Left colon (tissue), 2 donors: ENCODE measurements around the gene ZNF831. TPM values are rescaled to one million over a fixed set of nuclear protein-coding genes. Genes with fewer than 3 reads are reported as not detected.

Experiments used
- ATAC-seq: fragments of 200-7000 bp; cut with Tn5 transposase; one replicate; pipeline ENCODE4 v1.9.1; 2020; ENCODE audit warnings: mild to moderate bottlenecking, moderate library complexity
- DNase-seq, 2 donors: peaks; one replicate each; pipeline ENCODE4 v3.0.0-alpha.2; 2020
- intact Hi-C, 2 donors: fragments of 100-400 bp; cut with DNase I in 1 of 2; cut with micrococcal nuclease in 1 of 2; formaldehyde crosslinking; loops; one replicate each; pipeline versions ENCODE4 v1.11.2 to v1.14.0; 2022; cut with DNase I, micrococcal nuclease
- total RNA-seq, 2 donors: library from RNA; stranded (reverse); fragmentation: NEBNext Ultra II Directional; extraction: Animal tissue kit (Norgen Biotek cat#: 25700); gene quantifications; one replicate each; pipeline ENCODE4 v1.2.1, GENCODE V29; 2021
- donor health status: DM: no; HTN: no; CAD: no.
- donor health status: DM: yes; HTN: yes; CAD: no.

Gene ZNF831
- total RNA-seq, 2 donors from 2014 or later, result 0.15 to 0.61 TPM

DNA sequence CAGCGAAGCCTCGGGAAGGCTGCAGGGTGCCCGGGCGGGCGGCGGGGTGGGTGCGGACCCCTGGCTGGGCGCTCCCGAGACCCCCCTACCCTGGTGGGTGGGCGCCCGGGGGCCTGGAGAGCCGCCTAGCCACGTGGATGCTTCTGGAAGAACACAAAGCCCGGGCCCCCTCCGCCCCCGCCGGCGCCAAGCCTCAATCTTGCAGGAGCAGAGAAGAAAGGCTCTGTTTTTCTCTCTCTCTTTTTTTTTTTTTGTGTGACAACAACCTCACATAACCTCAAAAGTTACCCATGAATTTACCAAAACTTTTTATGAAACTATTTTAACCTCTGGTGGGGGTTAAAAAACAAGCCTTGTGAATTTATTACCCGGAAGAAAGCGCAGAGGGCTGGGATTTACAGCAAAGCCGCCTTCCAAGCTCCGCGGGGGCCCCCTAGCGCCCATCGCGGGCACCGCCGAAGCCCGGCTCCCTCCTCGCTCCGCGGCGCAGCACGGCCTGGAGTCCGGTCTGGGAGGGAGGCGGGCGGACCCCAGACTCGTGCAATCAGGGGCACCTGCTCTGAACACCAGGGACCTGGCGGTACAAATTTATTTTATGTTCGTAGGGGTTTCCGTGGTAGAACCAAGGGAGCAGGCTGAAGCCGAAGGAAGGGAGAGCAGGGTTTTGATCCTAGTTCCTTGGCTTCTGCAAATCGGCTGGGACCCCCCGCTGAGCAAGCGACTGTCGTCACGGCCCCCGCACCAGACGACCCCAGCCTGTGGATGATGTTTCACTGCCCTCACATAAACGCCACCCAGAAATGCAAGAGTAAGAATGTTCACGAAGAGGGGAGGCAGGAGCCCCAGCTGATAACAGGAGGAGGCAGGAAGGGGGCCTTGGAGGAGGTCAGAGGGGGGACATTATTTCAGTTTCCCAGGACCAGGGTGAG lies 58.9 kb downstream of the ZNF831 start:
- DNase-seq (peak; percentile 62 to 89), ATAC-seq (peak; percentile 98)
- intact Hi-C loops, result loop anchor here (5.0 to 10.0 kb wide), 3 partner anchors 135 to 350 kb away; no protein-coding TSS in a partner anchor

DNA sequence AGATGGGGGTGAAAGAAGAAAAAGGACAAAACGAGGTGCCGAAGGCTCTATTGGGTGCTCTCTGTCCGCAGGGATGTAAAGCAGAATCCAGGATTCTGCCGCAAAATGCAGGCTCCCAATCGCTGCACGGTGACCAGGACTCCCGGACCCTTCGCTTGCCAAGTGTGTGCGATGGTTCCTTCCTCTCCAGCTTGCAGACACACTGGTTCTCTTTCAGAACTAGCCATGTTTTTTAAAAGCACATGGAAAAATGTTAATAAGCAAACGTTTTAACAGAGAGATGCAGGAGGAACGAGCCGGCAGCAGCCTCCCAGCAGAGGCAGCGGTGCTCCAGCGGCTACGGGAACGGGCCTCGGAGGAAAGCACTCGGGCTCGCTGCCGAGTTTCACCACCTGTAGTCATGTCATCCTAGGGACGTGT lies 59.6 kb downstream of the ZNF831 start:
- peak; percentile 53 for ATAC-seq

DNA sequence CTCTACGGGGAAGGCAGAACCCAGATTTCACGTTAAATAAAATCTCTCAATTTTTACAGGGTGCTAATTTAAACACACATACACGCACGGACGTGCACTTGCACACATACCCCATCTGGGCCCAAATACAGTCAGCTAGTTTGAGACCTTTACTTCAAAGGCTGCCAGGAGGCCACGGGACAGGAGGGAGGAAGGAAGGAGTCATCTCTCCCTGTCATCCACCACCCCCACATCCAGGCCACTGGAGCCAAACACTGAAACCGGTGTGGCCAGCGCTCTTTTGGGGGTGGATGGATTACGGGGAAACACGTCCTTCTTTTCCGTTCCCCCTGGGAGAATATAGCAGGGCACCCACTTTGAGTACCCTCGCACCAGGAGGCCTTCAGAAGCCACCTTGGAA lies 60.1 kb downstream of the ZNF831 start:
- no peak for ATAC-seq
- intact Hi-C loops, result loop anchor here (5.0 to 10.0 kb wide), 3 partner anchors 136 to 351 kb away; no protein-coding TSS in a partner anchor
- DNase-seq, result no peak

More for the DNA sequence above, 59.6 kb downstream of the ZNF831 start:
- DNase-seq, result peak in 1 of 2 donors; percentile 40
- intact Hi-C loops, result loop anchor here (5.0 to 10.0 kb wide), 3 partner anchors 136 to 351 kb away; no protein-coding TSS in a partner anchor

DNA sequence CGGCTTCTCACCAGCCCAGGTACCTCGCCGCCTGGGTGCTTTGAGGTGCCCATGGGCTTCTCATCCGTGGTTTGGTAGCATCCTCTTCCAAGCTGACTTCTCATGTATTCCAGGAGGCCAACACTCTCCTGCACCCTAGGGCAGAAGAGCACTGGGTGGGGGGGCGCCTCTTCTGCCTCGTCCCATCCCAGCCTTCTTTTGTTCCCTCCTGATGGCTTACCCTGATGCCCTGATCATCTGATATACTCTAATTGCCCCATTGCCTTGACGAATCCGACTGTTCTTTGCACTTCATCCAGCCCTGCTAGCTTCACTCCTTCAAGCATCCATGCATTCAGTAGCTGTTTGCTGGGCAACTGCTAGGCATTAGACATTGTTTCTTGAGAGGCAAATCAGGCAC lies 60.6 kb downstream of the ZNF831 start:
- no peak for ATAC-seq
- no peak for DNase-seq
- intact Hi-C loops, result loop anchor here (5.0 to 10.0 kb wide), 3 partner anchors 137 to 352 kb away; no protein-coding TSS in a partner anchor

DNA sequence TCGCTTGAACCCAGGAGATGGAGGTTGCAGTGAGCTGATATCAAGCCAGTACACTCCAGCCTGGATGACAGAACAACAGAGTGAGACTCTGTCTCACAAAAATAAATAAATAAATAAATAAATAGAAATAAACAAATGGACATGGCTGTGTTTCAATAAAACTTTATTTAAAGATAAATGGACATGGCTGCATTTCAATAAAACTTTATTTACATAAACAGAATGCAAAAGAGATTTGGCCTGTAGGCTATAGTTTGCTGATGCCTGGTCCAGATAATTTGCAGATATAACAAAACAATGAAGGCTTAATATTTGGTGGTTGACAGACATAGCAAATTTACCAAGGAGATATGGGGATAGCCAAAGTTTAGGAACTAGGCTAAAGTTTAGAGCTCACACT lies 66.8 kb downstream of the ZNF831 start:
- ATAC-seq, result no peak
- DNase-seq, result no peak
- intact Hi-C loops, result no loop called here

DNA sequence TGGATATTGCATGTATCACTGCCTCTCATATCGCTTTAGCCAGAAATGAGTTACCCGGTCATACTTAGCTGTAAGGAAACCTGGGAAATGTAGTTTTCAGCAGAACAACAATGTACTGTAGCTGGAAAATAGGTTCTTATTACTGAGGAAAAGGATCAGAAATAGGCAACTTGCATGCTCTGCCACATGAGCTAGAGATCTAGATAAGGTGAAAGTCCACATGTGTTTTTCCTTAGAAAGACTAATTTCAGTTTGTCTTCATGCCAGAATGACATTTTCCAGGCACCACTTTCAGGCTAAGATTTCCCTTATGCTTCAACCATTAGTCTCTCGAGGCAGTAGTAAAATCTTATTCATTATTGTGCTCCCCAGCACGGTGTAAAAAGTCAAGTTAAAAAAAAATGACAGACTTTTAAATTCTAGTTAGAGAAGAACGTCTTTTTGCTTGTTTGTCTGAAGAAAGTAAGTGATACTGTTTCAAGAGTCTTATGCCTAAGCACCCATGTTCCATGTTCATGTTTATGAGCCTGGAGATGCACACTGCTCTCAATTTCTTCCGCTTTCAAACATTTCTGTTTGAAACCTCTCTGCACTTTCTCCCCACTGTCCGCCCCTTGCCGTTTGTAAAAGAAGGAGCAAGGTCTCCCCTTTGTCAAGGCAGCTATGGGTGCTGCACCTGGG lies 67.6 kb downstream of the ZNF831 start:
- no peak for DNase-seq
- no peak for ATAC-seq
- intact Hi-C loops, result no loop called here

DNA sequence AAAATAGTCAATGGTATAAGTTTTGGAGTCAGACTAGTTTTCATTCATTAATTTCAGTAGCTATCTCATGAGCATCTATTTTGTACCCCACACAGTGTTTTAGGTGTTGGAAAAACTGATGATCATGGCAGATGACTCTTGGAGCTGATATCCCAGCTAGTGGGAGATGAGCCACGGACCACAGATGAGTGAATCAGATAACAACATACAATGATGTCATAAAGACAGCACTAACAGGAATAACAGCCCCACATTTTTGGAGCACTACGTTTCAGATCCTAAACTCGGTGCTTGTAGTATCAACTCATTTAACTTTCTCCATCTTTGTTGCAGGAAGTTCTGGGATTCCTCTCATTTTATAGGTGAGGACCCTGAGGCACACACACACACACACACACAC lies 69.0 kb downstream of the ZNF831 start:
- intact Hi-C loops, result no loop called here
- DNase-seq (no peak), ATAC-seq (no peak)

DNA sequence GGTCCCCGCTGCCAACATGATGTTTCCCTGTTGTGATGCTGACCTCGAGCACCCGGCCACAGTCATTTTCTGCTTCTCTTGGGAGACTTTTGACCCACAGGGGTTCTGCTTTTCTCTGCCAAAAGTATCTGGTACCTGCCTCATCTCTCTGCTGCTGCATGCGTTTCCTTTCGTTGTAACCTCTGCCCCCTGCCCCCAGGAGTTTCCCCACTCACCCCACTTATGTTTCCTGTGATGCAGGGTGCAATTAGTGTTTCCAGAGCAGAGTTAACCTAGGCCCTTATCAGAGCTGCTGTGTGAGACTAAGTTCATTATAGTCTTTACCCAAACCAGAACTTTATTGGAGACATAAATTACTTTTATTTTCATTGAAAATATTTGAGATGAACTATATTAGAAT lies 71.6 kb downstream of the ZNF831 start:
- ATAC-seq (no peak), DNase-seq (no peak)
- intact Hi-C loops, result no loop called here

DNA sequence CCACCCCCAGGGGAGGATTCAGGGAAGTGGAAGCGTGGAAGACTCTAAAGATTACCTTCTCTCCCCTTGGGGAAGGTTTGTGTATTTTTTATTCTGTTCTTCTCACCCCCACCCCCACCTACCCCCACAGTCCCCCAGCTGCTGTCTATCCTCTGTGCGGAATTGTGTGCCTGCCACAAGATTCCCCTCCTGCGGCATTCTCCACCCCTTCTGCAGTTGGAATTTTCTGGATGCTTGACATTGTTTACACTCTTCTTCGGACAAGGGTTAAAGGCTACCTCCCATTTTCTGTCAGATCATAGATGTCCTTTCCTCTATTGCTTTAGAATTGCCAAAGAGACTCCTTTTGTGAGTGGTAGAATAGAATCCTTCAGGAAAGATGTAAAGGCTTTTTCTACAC lies 76.4 kb downstream of the ZNF831 start:
- intact Hi-C loops, result no loop called here
- no peak for DNase-seq
- ATAC-seq, result no peak

DNA sequence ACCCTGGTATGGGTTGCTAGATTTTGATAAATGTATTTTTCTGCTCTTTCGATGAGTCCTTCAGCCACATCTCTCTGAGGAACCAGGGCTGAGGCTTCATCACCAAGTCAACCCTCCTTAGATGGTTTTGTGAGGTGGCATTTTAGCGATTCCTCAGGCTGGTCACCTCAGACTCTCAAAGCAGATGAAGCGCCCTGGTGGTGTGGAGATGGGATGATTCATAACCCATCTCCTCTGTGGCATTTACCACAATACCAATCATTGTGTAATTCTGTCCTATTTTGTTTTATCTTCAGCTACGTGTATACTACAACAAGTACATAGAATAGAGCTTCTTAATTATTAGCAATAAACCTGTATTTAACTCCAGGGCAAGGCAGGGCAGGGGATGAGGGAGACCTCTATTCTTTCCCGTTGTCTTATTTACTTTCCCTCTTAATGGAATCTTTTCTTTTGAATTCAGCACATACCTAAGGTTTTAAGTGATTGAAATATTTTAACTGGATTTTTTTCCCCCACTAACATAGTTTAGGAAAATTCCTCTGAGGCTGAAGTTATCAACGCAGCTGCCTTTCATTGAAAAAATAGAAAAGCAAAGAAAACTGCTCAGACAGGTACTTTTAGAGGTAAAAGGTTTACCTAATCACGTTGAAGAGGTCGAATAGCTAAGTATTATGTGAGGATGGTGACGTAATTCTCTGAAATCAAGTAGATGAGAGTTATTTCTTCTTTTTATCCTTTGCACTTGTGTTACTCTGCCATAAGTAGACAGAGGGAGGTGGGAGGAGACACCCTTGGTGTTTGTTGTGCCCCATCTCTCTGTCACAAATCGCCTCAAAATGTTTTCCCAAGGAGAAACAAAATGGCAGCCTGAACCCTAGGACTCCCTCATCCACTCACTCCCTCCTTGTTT lies 79.3 kb downstream of the ZNF831 start:
- intact Hi-C loops, result no loop called here
- ATAC-seq, result no peak
- DNase-seq, result no peak

DNA sequence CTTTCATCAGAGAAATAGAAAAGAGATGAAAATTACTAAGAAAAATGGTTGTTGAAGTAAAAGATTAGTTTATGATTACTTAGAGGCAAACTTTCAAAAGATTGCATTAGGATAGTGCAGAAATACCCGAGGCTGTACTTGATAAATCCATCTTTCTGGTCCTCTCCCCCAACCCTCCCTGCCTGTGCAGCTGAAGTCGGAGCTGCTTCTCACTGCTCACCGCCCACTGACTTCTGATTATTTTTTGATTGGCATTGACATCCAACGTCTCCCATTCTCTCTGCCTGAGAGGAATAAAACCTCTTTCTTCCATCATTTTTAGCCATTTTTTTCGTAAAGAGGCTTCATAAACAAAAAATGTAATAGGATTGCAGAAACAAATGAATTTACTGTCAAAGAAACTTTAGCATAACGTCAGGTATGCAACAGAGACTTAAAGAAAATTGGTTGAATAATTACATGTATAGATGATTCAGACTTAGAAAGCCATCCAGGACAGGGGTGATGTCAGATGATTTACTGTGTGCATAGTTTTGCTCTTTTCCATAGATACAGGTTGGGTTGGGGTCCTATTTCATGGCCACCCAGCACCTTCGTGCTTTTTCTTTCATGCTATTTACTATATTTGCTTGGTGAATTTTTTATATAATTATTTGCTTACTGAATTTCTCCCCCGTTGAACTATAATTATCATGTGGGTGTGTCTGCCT lies 83.2 kb downstream of the ZNF831 start:
- DNase-seq, result no peak
- no peak for ATAC-seq
- intact Hi-C loops, result no loop called here

DNA sequence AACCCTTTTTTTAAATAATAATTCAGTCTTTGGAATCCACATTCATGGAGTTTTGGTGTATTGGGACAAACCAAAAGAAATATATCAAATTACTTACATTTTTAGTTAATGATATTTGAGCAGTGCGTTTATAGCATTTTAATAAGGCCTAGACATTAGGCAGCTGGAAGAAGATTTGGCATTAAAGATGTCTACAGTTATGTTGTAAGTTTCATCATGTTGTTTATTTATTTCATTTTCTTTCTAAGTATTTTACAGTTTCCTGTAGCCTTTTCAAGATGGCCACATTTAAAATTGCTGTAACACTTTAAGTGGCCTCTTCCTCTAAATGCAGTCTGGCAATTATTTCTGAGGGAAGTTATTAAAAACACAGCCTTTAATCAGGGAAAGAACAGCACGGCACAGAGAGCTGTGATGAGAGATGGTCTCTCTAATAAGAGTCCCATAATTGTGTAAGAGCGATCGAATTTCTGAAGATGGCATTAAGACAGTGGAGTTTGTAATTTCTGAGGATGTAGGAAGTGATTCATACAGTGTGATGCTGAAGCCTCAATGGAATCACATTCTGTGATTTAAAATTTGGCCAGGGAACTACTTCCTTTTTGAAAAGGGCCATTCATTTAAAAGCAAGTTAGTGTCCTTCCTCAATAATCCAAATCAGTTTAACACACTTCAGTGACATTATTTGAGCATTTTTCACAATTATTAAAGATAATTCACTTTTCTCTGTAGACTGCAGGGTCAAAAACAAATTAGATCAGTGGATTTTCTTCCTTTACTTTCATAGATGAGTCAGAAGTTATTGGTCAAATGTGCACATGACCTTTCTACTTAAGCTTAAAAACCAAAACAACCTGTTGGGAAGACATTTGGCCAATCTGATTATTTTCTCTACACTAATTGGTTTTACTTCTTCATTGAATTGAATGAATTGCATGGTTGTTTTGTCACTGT lies 84.4 kb downstream of the ZNF831 start:
- DNase-seq (no peak), ATAC-seq (no peak)
- intact Hi-C loops, result no loop called here

DNA sequence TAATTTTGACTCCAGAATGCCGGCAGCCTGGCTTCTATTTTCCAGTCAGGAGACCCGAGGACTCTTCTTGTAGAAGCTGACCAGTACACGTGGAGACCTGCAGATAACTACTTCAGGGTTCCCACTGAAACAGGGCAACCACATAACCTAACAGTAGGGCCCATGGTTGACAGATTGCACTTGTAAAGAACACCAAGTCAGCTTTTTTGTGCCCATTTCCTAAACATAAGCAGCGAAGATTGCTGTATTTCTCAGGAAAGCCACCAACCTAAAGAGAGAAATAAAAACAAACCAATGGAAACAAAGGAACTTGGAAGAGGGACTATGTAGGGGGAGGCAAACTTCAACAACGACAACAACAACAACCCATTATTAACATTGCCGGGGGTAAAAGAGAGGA lies 86.7 kb downstream of the ZNF831 start:
- no peak for DNase-seq
- ATAC-seq, result no peak
- intact Hi-C loops, result no loop called here

DNA sequence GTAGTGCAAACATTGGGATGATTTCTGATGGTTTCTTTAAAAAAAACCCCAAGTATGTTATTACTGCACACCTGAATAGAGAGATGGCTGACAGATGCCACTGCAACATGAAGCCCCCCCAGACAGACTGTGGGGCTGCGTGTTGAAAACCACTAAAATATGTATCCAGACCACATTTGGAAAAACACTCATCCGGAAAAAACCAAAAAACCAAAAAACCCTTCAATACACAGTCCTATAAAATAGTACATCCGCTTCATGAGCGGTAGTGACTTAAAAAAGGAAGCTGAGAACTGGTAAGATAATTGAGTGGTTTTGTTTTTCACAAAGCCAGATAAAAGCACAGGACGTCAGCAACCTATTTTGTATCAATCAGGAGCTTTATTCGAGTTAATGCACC lies 89.7 kb downstream of the ZNF831 start:
- ATAC-seq (no peak), DNase-seq (no peak)
- intact Hi-C loops, result no loop called here

DNA sequence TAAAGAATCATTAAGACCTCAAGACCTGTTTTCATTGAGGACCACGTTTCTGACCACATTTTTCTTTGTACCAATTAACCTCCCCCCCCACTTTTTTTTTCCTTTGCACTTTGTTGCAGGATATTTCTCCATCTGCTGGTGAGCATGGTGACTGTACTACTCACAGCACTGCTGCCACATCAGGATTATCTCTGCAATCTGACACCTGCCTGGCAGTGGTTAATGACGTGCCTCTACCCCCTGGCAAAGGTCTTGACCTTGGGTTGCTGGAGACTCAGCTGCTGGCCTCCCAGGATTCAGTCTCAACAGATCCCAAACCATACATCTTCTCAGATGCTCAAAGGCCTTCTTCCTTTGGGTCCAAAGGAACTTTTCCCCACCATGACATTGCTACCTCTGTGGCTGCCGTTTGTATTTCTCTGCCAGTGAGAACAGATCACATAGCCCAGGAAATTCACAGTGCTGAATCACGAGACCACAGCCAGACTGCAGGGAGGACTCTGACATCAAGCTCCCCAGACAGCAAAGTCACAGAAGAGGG lies 90.2 kb downstream of the ZNF831 start:
- DNase-seq (no peak), ATAC-seq (no peak)
- intact Hi-C loops, result no loop called here

DNA sequence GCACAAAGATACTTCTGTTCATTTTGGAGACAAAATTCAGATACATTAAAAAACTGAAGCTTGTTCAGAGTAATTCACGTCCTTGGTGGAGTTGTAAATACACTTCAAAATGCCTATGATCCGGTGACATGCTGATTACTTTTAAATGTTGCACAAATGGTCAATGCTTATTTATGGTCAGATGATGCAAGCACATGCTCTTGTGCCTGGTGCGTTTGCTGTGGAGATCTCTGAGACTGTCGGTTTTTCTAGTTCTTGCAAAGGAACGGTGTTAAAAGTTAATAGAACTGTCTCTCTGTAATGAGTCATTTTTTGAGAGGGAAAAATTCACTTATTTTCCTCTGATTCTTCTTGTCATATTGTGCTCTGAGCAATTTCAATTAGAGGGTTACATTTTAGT lies 91.6 kb downstream of the ZNF831 start:
- intact Hi-C loops, result no loop called here
- ATAC-seq (no peak), DNase-seq (no peak)

DNA sequence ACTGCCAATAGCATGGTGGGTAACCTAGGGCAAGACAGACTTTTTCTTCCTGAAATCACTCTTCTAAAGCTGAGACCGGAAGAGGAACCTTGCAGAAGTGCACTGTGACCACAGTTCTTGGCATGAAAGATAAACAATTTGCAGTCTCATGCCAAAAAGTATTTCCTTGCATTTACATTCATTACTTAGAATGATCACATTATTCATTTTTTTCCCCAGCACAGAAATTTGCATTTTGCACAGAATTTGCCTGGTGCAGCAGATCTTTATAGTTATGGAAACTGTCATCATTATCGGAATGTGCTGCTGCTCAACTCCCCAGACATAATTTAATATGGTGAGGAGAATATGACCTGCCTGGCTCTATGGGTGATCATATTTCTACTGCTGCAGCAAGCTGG lies 94.6 kb downstream of the ZNF831 start:
- intact Hi-C loops, result no loop called here
- DNase-seq (no peak), ATAC-seq (no peak)
